HEK293 (cell line): Measurements from ENCODE around the gene TCF7L2.
A peak's percentile ranks its signal among the peaks of the same experiment; 100 is the strongest.

Source experiments
- ATF2 ChIP-seq: fragments of 450-650 bp; formaldehyde crosslinking; IDR thresholded peaks from 2 replicates; pipeline ENCODE4 v1.5.1; 2016; ENCODE audit warnings: missing biosample characterization, missing genetic modification characterization, low read depth
- EGR2 ChIP-seq: fragments of 450-650 bp; formaldehyde crosslinking; IDR thresholded peaks from 2 replicates; pipeline ENCODE4 v1.5.1; 2016; ENCODE audit warnings: low read depth, missing biosample characterization, missing genetic modification characterization
- GLI2 ChIP-seq: fragments of 450-650 bp; formaldehyde crosslinking; IDR thresholded peaks from 2 replicates; pipeline ENCODE4; 2017; ENCODE audit warnings: missing biosample characterization, missing genetic modification characterization, low read depth, borderline replicate concordance
- GLIS1 ChIP-seq: fragments of 450-650 bp; formaldehyde crosslinking; IDR thresholded peaks from 2 replicates; pipeline ENCODE4 v1.5.1; 2016; ENCODE audit warnings: missing biosample characterization, missing genetic modification characterization
- HIC1 ChIP-seq: fragments of 450-650 bp; formaldehyde crosslinking; IDR thresholded peaks from 2 replicates; pipeline ENCODE4 v1.5.1; 2016; ENCODE audit warnings: missing biosample characterization, missing genetic modification characterization
- MYNN ChIP-seq: fragments of 450-650 bp; formaldehyde crosslinking; IDR thresholded peaks from 2 replicates; pipeline ENCODE4 v1.5.1; 2016; ENCODE audit warnings: missing biosample characterization, missing genetic modification characterization, borderline replicate concordance
- OVOL3 ChIP-seq: fragments of 450-650 bp; formaldehyde crosslinking; IDR thresholded peaks from 2 replicates; pipeline ENCODE4 v1.5.1; 2016; ENCODE audit warnings: missing biosample characterization, missing genetic modification characterization
- REPIN1 ChIP-seq: fragments of 450-650 bp; formaldehyde crosslinking; IDR thresholded peaks from 2 replicates; pipeline ENCODE4 v1.5.1; 2017; ENCODE audit warnings: missing biosample characterization, missing genetic modification characterization, low read depth
- SCRT2 ChIP-seq: fragments of 450-650 bp; formaldehyde crosslinking; IDR thresholded peaks from 2 replicates; pipeline ENCODE4 v1.5.1; 2016; ENCODE audit warnings: missing biosample characterization, missing genetic modification characterization
- SETDB1 ChIP-seq: IDR thresholded peaks from one replicate; pipeline ENCODE4 v1.6.1; 2017; ENCODE audit warnings: mild to moderate bottlenecking, low read length, moderate library complexity, mixed read lengths; ENCODE audit not compliant: insufficient read length
- ZBTB21 ChIP-seq: fragments of 450-650 bp; formaldehyde crosslinking; IDR thresholded peaks from 2 replicates; pipeline ENCODE4 v1.5.1; 2017; ENCODE audit warnings: missing biosample characterization, missing genetic modification characterization
- ZFP3 ChIP-seq: fragments of 450-650 bp; formaldehyde crosslinking; IDR thresholded peaks from 2 replicates; pipeline ENCODE4 v1.5.1; 2016; ENCODE audit warnings: low read depth, missing biosample characterization, missing genetic modification characterization
- ZNF112 ChIP-seq: fragments of 450-650 bp; formaldehyde crosslinking; IDR thresholded peaks from 2 replicates; pipeline ENCODE4 v1.5.0; 2017; ENCODE audit warnings: missing biosample characterization, missing genetic modification characterization
- ZNF138 ChIP-seq: fragments of 450-650 bp; formaldehyde crosslinking; IDR thresholded peaks from 2 replicates; pipeline ENCODE4 v1.5.1; 2016; ENCODE audit warnings: missing biosample characterization, missing genetic modification characterization, borderline replicate concordance
- ZNF148 ChIP-seq: fragments of 450-650 bp; formaldehyde crosslinking; IDR thresholded peaks from 2 replicates; pipeline ENCODE4 v1.5.0; 2017; ENCODE audit warnings: missing biosample characterization, missing genetic modification characterization, borderline replicate concordance
- ZNF16 ChIP-seq: fragments of 450-650 bp; formaldehyde crosslinking; IDR thresholded peaks from 2 replicates; pipeline ENCODE4 v1.5.1; 2016; ENCODE audit warnings: low read depth, missing biosample characterization, missing genetic modification characterization
- ZNF169 ChIP-seq: fragments of 450-650 bp; formaldehyde crosslinking; IDR thresholded peaks from 2 replicates; pipeline ENCODE4 v1.5.1; 2016; ENCODE audit warnings: missing biosample characterization, missing genetic modification characterization
- ZNF214 ChIP-seq: fragments of 450-650 bp; formaldehyde crosslinking; IDR thresholded peaks from 2 replicates; pipeline ENCODE4 v1.5.1; 2017; ENCODE audit warnings: missing biosample characterization, mild to moderate bottlenecking, missing genetic modification characterization, borderline replicate concordance
- ZNF24 ChIP-seq: fragments of 450-650 bp; formaldehyde crosslinking; IDR thresholded peaks from 2 replicates; pipeline ENCODE4 v1.5.1; 2016; ENCODE audit warnings: missing biosample characterization, missing genetic modification characterization
- ZNF274 ChIP-seq, 2 experiments: fragments of 200-500 bp in 1 of 2; fragments of 450-650 bp in 1 of 2; sonication (Bioruptor generic) in 1 of 2; formaldehyde crosslinking in 1 of 2; IDR thresholded peaks; 2 replicates each; pipeline versions ENCODE4 v1.5.1 to v1.6.1; 2014 to 2016; ENCODE audit warnings: borderline replicate concordance in 1 of 2, inconsistent platforms in 1 of 2, low read length in 1 of 2, missing biosample characterization in 1 of 2, missing genetic modification characterization in 1 of 2
- ZNF488 ChIP-seq: fragments of 450-650 bp; formaldehyde crosslinking; IDR thresholded peaks from 2 replicates; pipeline ENCODE4 v1.5.1; 2016; ENCODE audit warnings: missing biosample characterization, missing genetic modification characterization
- ZNF513 ChIP-seq: fragments of 450-650 bp; IDR thresholded peaks from 2 replicates; pipeline ENCODE4 v1.5.1; 2018; ENCODE audit warnings: missing biosample characterization, missing genetic modification characterization
- ZNF530 ChIP-seq: fragments of 450-650 bp; formaldehyde crosslinking; IDR thresholded peaks from 2 replicates; pipeline ENCODE4 v1.5.1; 2016; ENCODE audit warnings: low read depth, missing biosample characterization, missing genetic modification characterization
- ZNF580 ChIP-seq: fragments of 450-650 bp; formaldehyde crosslinking; IDR thresholded peaks from 2 replicates; pipeline ENCODE4 v1.5.1; 2016; ENCODE audit warnings: missing biosample characterization, missing genetic modification characterization
- ZNF596 ChIP-seq: fragments of 450-650 bp; IDR thresholded peaks from 2 replicates; pipeline ENCODE4 v1.5.0; 2018; ENCODE audit warnings: missing biosample characterization, mild to moderate bottlenecking, missing genetic modification characterization, moderate library complexity
- ZNF670 ChIP-seq: fragments of 450-650 bp; formaldehyde crosslinking; IDR thresholded peaks from 2 replicates; pipeline ENCODE4 v1.5.1; 2016; ENCODE audit warnings: missing biosample characterization, missing genetic modification characterization, low read depth
- ZNF707 ChIP-seq: fragments of 450-650 bp; formaldehyde crosslinking; IDR thresholded peaks from 2 replicates; pipeline ENCODE4 v1.5.1; 2016; ENCODE audit warnings: missing biosample characterization, missing genetic modification characterization
- ZNF776 ChIP-seq: fragments of 450-650 bp; formaldehyde crosslinking; IDR thresholded peaks from 2 replicates; pipeline ENCODE4 v1.5.0; 2017; ENCODE audit warnings: missing biosample characterization, missing genetic modification characterization, borderline replicate concordance
- ZNF791 ChIP-seq: fragments of 450-650 bp; formaldehyde crosslinking; IDR thresholded peaks from 2 replicates; pipeline ENCODE4 v1.5.1; 2016; ENCODE audit warnings: missing biosample characterization, missing genetic modification characterization

The TCF7L2 gene

GRCh38 chr10:112949875-112950507 is at the start of gene TCF7L2 (continued):
- TF ChIP-seq REPIN1 (0 out of 2 replicates have a peak, but pooled peaks have one; percentile 38), ZNF24 (tag by site-specific recombination) (peak; percentile 45; the same call in 1 of the 2 replicates), ZNF707 (tag by site-specific recombination) (no peak), ZNF791 (tag by site-specific recombination) (no peak), ATF2 (tag by site-specific recombination) (no peak), HIC1 (tag by site-specific recombination) (no peak; the same call in 1 of the 2 replicates), OVOL3 (tag by site-specific recombination) (no peak), ZNF16 (tag by site-specific recombination) (no peak), GLI2 (no peak), ZNF214 (no peak), MYNN (tag by site-specific recombination) (no peak), ZNF169 (tag by site-specific recombination) (no peak), ZNF670 (tag by site-specific recombination) (no peak), ZNF513 (tag by site-specific recombination) (no peak), ZNF596 (tag by site-specific recombination) (peak; percentile 70; the same call in 1 of the 2 replicates), ZNF112 (tag by site-specific recombination) (no peak), SETDB1 (no peak), ZNF580 (no peak), ZFP3 (tag by site-specific recombination) (peak; percentile 70; the same call in 1 of the 2 replicates), GLIS1 (tag by site-specific recombination) (peak; percentile 54), ZNF274 (IDR thresholded peaks at IDR 0.05; ENCODE audit: low read length) (no peak), ZNF274 (tag by site-specific recombination; IDR thresholded peaks at IDR 0.05; ENCODE audit: borderline replicate concordance) (no peak), EGR2 (tag by site-specific recombination) (peak; percentile 95), ZNF138 (tag by site-specific recombination) (no peak), ZNF488 (tag by site-specific recombination) (no peak), ZNF148 (tag by site-specific recombination) (no peak), ZBTB21 (tag by site-specific recombination) (0 out of 2 replicates have a peak, but pooled peaks have one; percentile 5), ZNF776 (tag by site-specific recombination) (no peak), ZNF530 (tag by site-specific recombination) (no peak), SCRT2 (tag by site-specific recombination) (no peak)
